Adipose tissue (tissue), 3 donors: Measurements from ENCODE around the gene TMEM88. TPM values are rescaled to one million over a fixed set of nuclear protein-coding genes. Genes with fewer than 3 reads are reported as not detected.

Experiments
- H3K27ac ChIP-seq: one replicate; pipeline ENCODE4 v1.5.1; 2013; ENCODE audit warnings: low read depth, low read length
- WGBS, 3 donors: extraction: QIAGEN DNeasy Blood & Tissue Kit; methylation state at CpG; one replicate each; pipeline ENCODE4 v1.1.7; 2013; 5-methylcytosine and 5-hydroxymethylcytosine counted together
- polyA plus RNA-seq, 3 donors: library from polyadenylated mRNA; stranded (reverse); fragments of 200-250 nt; gene quantifications; one replicate each; pipeline ENCODE4 v1.2.3, GENCODE V29; 2013
- donor health status: healthy with polysubstance abuse.
- donor health status: Bipolar disorder and iron deficiency.
- donor health status: healthy.

The TMEM88 gene
- polyA plus RNA-seq, 3 donors: 10.4 to 85.7 (median 77.4) TPM

DNA sequence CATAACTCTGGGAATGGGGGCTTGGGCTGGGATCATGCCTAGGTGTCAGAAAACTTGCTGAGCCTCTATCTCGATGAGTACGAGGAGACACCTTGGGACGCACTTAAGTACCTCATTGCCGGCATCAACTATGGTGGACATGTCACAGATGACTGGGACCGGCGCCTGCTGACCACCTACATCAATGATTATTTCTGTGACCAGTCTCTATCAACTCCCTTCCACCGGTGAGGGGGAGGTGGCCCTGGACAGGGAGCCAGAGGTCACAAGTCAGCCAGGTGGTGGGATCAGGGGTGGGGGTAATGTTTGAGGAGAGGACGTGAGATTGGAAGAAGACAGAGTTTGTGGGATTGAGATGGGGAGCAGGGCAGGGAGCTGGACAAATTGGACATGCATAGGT is 24.2 kb upstream of the TMEM88 start:
- 82 to 91% (median 89%) methylated on average over 8 of the region's 8 CpGs for WGBS, 3 donors
- H3K27ac ChIP-seq: no peak overlapping the region

DNA sequence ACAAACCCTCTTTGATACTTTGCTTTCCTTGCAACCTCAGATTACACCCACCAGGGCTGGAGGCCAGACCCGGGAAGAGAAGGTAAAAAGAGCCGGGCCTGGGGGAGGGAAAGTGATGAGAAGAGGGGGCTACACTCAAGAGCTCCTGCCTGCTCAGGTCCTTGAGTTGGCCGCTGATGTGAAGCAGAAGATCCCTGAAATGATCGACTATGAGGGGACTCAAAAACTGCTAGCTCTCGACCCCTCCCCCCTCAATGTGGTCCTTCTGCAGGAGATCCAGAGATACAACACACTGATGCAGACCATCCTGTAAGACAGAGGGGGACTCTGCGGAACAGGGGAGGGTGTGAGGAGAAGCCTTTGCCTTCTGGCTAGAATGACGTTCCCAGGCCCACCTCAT is 23.6 kb upstream of the TMEM88 start:
- H3K27ac ChIP-seq: no peak overlapping the region
- WGBS, 3 donors: 75 to 85% (median 75%) methylated on average over 7 of the region's 7 CpGs

GRCh38 chr17:7832431-7832830 is 22.4 kb upstream of the TMEM88 start:
- H3K27ac ChIP-seq: no peak overlapping the region
- WGBS, 3 donors: 87 to 92% (median 90%) methylated on average over 10 of the region's 10 CpGs

DNA sequence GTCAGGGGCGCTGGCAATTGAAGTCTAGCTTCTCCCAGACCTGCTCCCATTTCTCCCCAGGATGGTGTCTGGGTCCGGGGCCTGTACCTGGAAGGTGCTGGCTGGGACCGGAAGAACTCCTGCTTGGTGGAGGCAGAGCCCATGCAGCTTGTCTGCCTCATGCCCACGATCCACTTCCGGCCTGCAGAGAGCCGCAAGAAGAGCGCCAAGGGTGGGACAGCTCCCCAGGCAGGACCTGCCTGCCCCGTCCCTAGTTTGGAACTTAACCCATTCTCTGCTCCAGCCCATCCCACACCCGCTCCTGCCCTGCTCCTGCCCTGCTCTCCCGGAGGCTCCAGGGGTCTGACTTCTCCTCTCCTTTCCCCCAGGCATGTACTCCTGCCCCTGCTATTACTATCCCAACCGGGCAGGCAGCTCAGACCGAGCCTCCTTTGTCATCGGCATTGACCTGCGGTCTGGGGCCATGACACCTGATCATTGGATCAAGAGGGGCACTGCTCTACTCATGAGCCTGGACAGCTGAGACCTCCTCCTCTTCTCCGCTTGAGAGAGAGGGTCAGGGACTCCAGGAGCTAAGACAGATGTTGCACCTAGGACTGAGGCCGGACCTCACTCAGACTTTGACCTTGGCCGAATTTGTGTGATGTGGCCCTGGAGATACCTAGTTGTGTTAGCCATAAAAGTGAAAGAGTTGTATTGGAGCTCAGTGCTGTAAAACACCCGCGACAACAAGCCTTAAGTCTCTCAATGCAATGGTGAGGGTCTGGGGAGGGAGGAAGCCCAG is 21.7 kb upstream of the TMEM88 start:
- 47 to 53% (median 49%) methylated on average over 18 to 19 of the region's 19 CpGs for WGBS, 3 donors
- H3K27ac ChIP-seq: no peak overlapping the region

GRCh38 chr17:7833795-7834541 is 20.9 kb upstream of the TMEM88 start, which contains the start of gene KDM6B:
Gene KDM6B (plus strand): TSS chr17:7834217. CDS start chr17:7845555, 11,338 bp downstream.
- peak within 1 kb of the TSS; percentile 79 for H3K27ac ChIP-seq
- WGBS, 3 donors: 1% methylated on average over 43 to 49 of the region's 49 CpGs

DNA sequence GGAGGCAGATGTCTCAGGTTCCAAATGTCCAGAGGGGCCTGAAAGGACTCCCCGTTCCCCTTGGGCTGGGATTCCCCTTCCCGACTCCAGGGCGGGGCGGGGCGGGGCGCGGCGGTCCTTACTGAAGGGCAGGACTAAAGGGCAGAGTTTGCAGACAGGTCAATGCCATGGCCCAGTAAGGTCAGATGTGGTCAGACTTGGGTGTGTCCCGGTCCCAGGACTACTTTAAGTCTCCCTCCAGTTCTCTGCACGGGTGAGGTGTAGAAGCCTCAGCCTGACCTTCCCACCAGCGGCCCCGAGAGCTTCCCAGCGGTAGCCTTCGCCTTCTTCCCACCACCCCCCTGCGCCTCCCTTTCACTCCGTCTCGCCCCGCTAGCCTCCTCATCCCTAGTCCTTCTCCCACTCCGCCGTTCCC is 20.3 kb upstream of the TMEM88 start:
- WGBS, 3 donors: 0 to 2% (median 1%) methylated on average over 17 to 20 of the region's 20 CpGs
- H3K27ac ChIP-seq: peak overlapping the region; percentile 79

DNA sequence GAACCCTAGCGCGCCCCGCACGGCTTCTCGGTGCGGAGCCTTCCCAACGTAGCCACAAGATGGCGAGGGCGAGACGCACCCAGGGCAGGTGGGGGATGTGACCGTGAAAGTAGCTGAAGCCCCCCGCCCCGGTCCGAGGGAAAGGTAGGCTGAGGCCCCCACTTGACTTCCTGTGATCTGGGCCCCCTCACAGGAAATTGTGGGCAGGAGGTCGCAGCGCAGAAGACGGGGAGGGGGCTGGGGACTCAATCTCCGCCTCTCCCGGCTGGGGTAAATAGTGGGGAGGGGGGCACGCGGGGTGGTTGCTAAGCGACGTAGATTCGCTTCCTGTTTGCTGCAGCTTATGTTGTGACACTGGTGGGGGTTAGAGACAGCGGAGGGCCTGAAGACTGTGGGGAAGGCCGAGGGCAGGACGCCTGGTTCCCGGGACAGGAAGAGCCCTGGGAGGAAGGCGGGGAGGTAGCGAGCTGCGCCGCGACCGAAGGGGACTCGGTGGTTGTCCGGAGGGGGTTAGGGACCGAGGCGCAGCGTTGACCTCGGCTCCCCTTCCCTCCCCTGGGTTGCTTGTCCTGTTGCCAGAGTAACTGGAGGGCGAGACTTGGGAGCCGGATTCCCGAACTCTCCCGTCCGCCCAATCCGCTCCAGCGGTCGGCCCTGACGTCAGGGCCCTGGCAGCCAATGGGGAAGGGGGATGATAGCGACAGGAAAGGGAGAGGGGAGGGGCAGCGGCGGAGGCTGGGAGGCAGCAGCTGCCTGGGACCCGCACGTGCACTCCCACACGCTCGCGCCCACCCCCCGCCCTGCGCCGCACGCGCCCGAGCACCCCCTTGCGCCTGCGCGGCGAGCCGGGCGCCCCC is 19.7 kb upstream of the TMEM88 start:
- 1% methylated on average over 47 to 69 of the region's 69 CpGs for WGBS, 3 donors
- peak overlapping the region; percentile 76 for H3K27ac ChIP-seq

GRCh38 chr17:7835814-7836595 is 18.9 kb upstream of the TMEM88 start:
- whole genome bisulfite sequencing, 3 donors: 0% methylated on average over 56 to 61 of the region's 61 CpGs
- H3K27ac ChIP-seq: peak overlapping the region; percentile 76

GRCh38 chr17:7836596-7837407 is 18.1 kb upstream of the TMEM88 start:
- 2 to 3% (median 3%) methylated on average over 19 of the region's 19 CpGs for WGBS, 3 donors
- H3K27ac ChIP-seq: peak overlapping the region; percentile 76

GRCh38 chr17:7837408-7838088 is 17.3 kb upstream of the TMEM88 start:
- H3K27ac ChIP-seq: peak overlapping the region; percentile 0

DNA sequence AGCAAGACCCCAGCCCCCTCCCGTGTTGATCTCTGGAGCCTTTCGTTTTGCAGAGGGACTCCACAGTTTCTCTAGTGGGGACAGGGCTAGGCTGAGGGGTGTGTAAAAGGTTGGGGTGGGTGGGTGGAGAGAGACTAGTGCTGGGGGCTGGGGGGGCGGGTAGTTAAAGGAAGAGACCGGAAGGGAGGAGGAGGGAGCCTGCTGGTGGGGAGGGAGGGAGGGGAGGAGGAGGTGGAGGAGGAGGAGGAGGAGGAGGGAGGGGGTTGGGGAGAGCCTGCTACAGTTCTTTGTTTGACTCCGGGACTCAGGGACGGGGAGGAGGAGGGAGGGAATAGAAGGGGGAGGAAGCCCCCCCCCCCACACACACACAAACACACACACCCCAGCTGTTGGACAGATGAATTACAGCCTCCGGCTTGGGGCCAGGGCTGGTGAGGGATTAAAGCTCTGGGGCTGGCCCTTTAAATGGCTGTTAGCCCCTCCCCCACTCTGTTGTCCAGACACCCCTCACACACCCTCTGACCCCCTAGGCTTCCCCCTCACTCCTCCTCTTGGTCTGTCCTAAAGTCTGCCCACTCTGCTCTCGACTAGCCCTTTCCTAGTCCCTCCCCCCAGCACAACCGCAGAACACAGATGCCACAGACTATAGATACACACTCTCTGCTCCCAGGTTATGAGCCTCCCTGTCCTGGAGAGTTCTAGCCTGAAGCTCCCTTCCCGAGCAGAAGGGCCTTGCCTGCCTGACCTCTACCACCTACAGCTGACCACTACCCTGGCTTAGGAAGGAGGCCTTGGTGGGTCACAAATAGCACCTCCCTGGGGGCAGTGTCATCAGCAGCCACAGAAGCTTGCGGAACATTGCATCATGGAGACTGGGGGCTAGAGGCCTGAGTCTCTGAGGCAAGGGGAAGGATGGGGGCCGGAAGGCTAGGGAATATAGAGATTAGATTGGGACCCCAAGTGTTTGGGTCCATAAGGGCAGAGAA is 16.5 kb upstream of the TMEM88 start:
- 14 to 19% (median 18%) methylated on average over 8 to 10 of the region's 12 CpGs for WGBS, 3 donors

More at GRCh38 chr17:7837408-7838088, 17.3 kb upstream of the TMEM88 start:
- WGBS, 3 donors: 5 to 16% (median 12%) methylated on average over 8 of the region's 8 CpGs

DNA sequence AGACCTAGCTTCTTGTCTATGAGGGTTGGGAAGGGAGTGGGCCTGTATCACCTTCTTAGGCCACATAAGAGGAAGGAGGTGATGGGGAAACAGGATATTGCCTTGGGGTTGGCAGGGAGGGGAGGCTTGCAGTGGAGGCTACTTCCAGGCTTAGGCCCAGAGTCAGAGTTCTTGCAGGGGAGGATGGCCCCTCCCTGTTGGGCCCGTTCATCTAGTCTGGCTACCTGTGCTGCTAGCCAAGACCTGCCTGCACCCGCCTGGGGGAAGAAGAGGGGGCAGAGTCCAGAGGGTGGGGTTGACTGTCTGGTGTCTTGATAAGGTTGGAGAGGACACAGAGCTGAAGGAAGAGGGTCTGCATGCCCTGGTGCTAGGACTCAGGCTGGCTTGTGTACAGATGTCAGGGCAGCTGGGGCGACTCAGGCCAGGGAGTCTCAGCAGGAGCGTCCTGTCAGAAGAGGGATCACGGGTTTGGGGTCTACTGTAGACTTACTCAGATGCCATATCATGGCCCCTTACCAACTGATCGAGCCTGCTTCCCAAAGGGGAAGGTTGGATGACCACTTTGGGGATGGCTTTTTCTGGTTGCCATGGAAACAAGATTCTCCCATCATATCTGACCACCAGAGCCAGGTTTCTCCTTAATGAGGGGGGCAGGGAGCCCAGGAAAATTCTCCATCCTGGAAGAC is 15.5 kb upstream of the TMEM88 start:
- whole genome bisulfite sequencing, 3 donors: 53 to 59% (median 56%) methylated on average over 6 of the region's 6 CpGs

More for the DNA sequence above, 16.5 kb upstream of the TMEM88 start:
- H3K27ac ChIP-seq: peak overlapping the region; percentile 57

DNA sequence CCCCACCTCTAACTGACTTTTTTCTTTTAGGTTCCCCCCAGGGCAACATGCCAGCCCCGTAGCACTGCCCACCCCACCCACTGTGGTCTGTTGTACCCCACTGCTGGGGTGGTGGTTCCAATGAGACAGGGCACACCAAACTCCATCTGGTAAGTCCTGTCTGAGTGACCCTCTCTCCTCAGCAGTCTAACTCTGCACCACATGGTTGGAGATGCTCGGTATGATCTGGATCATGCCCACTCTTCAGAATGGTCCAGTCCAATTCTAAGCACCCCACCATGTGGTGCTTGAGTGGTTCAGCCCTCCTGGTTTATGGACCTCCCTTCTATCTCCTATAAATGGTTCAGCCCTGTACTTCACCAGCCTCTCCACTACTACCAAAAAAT is 15.0 kb upstream of the TMEM88 start:
- H3K27ac ChIP-seq: no peak overlapping the region

More for the DNA sequence above, 15.5 kb upstream of the TMEM88 start:
- H3K27ac ChIP-seq: peak overlapping the region; percentile 57

DNA sequence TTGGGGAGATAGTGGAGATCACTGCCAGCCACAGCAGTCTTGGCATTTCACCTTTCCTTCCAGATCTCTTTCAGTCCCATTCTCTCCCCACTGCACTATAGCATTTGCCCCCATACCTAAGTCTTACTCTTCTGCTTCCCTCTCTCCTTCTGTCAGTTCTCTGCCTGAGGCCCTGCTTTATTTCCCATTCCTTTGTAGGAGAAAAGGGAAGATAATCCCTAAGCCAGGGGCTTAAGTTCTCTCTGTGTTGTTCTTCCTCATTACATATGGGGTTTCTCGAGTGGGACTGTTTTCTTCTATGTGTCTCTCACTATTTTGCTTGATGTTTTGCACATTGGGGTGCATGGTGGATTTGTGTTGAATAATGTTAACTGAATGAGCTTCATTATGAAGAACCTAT is 14.4 kb upstream of the TMEM88 start:
- H3K27ac ChIP-seq: no peak overlapping the region

More for the DNA sequence above, 15.0 kb upstream of the TMEM88 start:
- WGBS, 3 donors: 49 to 55% (median 52%) methylated on average over 2 of the region's 2 CpGs

GRCh38 chr17:7840875-7841274 is 14.0 kb upstream of the TMEM88 start:
- 50 to 86% (median 74%) methylated on average over 1 of the region's 1 CpG for WGBS, 3 donors
- no peak overlapping the region for H3K27ac ChIP-seq

More for the DNA sequence above, 14.4 kb upstream of the TMEM88 start:
- WGBS, 3 donors: 24 to 69% (median 41%) methylated on average over 1 of the region's 1 CpG
